Stimulated activated CD8-positive, alpha-beta memory T cell treated with anti-CD3 and anti-CD28 coated beads, Interleukin-15, amount 100 ng/mL, for 48 hours (primary cell): ENCODE results near the gene ITPR1.
"Not testable (repeated sequence)": the region's sequence is repeated elsewhere in the genome, so short reads cannot be mapped to it uniquely, and the experiment has no call there.

Experiments used
- DNase-seq, 2 donors: peaks; one replicate each; pipeline ENCODE4 v3.0.0-alpha.2; 2020; ENCODE audit warnings: low read depth in 2 of 2

The ITPR1 gene

GRCh38 chr3:4493014-4493940 is at the start of gene ITPR1:
Gene ITPR1 (plus strand): TSS chr3:4493348. CDS start chr3:4516492, 23,144 bp downstream.
- peak; percentile 95 for DNase-seq

- DNase-seq, result no peak
These were observed 45.7 kb upstream of the ITPR1 start for GRCh38 chr3:4447295-4447999.

GRCh38 chr3:4448187-4448586 is 45.0 kb upstream of the ITPR1 start:
- DNase-seq, result no peak

- DNase-seq, result no peak
These were observed 43.9 kb upstream of the ITPR1 start for GRCh38 chr3:4449043-4449805.

- no peak for DNase-seq
These were observed 39.0 kb upstream of the ITPR1 start for GRCh38 chr3:4454142-4454541.

- not testable (repeated sequence) for DNase-seq
These were observed 36.4 kb upstream of the ITPR1 start for GRCh38 chr3:4456780-4457179.

GRCh38 chr3:4458961-4459360 is 34.2 kb upstream of the ITPR1 start:
- DNase-seq, result no peak

- DNase-seq, result no peak
These were observed 32.8 kb upstream of the ITPR1 start for GRCh38 chr3:4460334-4460733.

GRCh38 chr3:4461468-4462090 is 31.6 kb upstream of the ITPR1 start:
- DNase-seq, result no peak

GRCh38 chr3:4462369-4463040 is 30.6 kb upstream of the ITPR1 start:
- DNase-seq, result no peak

- DNase-seq, result no peak
These were observed 28.6 kb upstream of the ITPR1 start for GRCh38 chr3:4464576-4464975.

GRCh38 chr3:4466741-4467521 is 26.2 kb upstream of the ITPR1 start, which contains the start of gene SUMF1:
Gene SUMF1 (minus strand): TSS chr3:4467269. CDS start chr3:4467245, 24 bp downstream.
- DNase-seq, result peak; percentile 61 to 65

- no peak for DNase-seq
These were observed 25.7 kb upstream of the ITPR1 start for GRCh38 chr3:4467522-4467867.

- no peak for DNase-seq
These were observed 21.2 kb upstream of the ITPR1 start for GRCh38 chr3:4471907-4472306.

- no peak for DNase-seq
These were observed 20.8 kb upstream of the ITPR1 start for GRCh38 chr3:4472312-4472711.

GRCh38 chr3:4472766-4473165 is 20.4 kb upstream of the ITPR1 start:
- DNase-seq, result no peak

- no peak for DNase-seq
These were observed 18.3 kb upstream of the ITPR1 start for GRCh38 chr3:4474683-4475490.

GRCh38 chr3:4475804-4476203 is 17.3 kb upstream of the ITPR1 start:
- DNase-seq, result no peak

- DNase-seq, result no peak
These were observed 16.7 kb upstream of the ITPR1 start for GRCh38 chr3:4476496-4476895.
